AG10803 (cell line): ENCODE measurements around the gene TJP1.

Experiments used
- DNase-seq: peaks from one replicate; pipeline ENCODE4 v3.0.0; 2010; ENCODE audit warnings: low read depth
- H3K4me3 ChIP-seq: 2 replicates; pipeline ENCODE4 v1.5.1; 2011; ENCODE audit warnings: mild to moderate bottlenecking, low read length, control low read depth
- CTCF ChIP-seq: conservative IDR thresholded peaks from 2 replicates; pipeline ENCODE4 v1.5.1; 2011; ENCODE audit warnings: mild to moderate bottlenecking, low read length, control low read depth, inconsistent platforms

TJP1 gene

GRCh38 chr15:29840054-29840453 is 17.8 kb upstream of the TJP1 start:
- DNase-seq = no peak
- TF ChIP-seq CTCF = no peak
- no peak overlapping the region for H3K4me3 ChIP-seq

GRCh38 chr15:29838352-29839010 is 16.2 kb upstream of the TJP1 start:
- no peak for DNase-seq
- no peak for TF ChIP-seq CTCF
- no peak overlapping the region for H3K4me3 ChIP-seq

GRCh38 chr15:29835301-29835700 is 13.0 kb upstream of the TJP1 start:
- DNase-seq = no peak
- H3K4me3 ChIP-seq = no peak overlapping the region
- TF ChIP-seq CTCF = no peak

- no peak overlapping the region for H3K4me3 ChIP-seq
- no peak for TF ChIP-seq CTCF
- no peak for DNase-seq
Observed at GRCh38 chr15:29832709-29833108, 10.4 kb upstream of the TJP1 start.

GRCh38 chr15:29826908-29827820 is 4.9 kb upstream of the TJP1 start:
- no peak for TF ChIP-seq CTCF
- no peak for DNase-seq
- no peak overlapping the region for H3K4me3 ChIP-seq

GRCh38 chr15:29825227-29825626 is 3.0 kb upstream of the TJP1 start:
- TF ChIP-seq CTCF = no peak
- DNase-seq = peak; percentile 27
- H3K4me3 ChIP-seq = no peak overlapping the region
